HCT116 (cell line): Measurements from ENCODE around the gene TBC1D23. TPM values are rescaled to one million over a fixed set of nuclear protein-coding genes. Genes with fewer than 3 reads are reported as not detected.

Experiments
- ATAC-seq: fragments of 200-7000 bp; cut with Tn5 transposase; 2 replicates; pipeline ENCODE4 v1.9.1; 2020; ENCODE audit warnings: mild to moderate bottlenecking, moderate library complexity
- BruUV-seq: library from RNA; stranded (reverse); fragments of 400-500 nt; replicated peaks from 2 replicates; lab custom pipeline; 2021; lab: Mats Ljungman, UMichigan
- CTCF ChIA-PET: fragments of 300-600 bp; sonication (Branson Sonifier 250); formaldehyde crosslinking; loops from one replicate; lab custom pipeline; 2021; ENCODE audit warnings: antibody characterized with exemption; lab: Charles Lee
- POLR2A ChIA-PET: fragments of 300-600, 350-600 bp; sonication (Branson Sonifier 250); formaldehyde crosslinking; loops from one replicate; lab custom pipeline; 2021; ENCODE audit warnings: antibody characterized with exemption; lab: Charles Lee
- RAD21 ChIA-PET, 2 experiments: fragments of 300-600 bp; sonication (Branson Sonifier 250); formaldehyde crosslinking; loops; one replicate each; lab custom pipeline; 2023; ENCODE audit warnings: low total read pairs in 2 of 2; ENCODE audit not compliant: uncharacterized antibody in 2 of 2, unreplicated experiment in 2 of 2, low non-redundant PET in 1 of 2; lab: Charles Lee
- DNase-seq: peaks from one replicate; pipeline ENCODE4 v3.0.0-alpha.2; 2010; ENCODE audit warnings: low read depth, low spot score
- H2AFZ ChIP-seq: fragments of 200-600 bp; shearing (Covaris generic), sonication (generic); 2 replicates; pipeline ENCODE4 v1.6.1; 2017; ENCODE audit warnings: low read depth, mixed run types, mixed read lengths, antibody characterized with exemption, low read length; ENCODE audit not compliant: poor library complexity, severe bottlenecking
- H3K27ac ChIP-seq: 2 replicates; pipeline ENCODE4 v1.5.1; 2012; ENCODE audit warnings: low read depth, low read length
- H3K27me3 ChIP-seq: fragments of 200-600 bp; sonication (generic); 2 replicates; pipeline ENCODE4 v1.6.1; 2016; ENCODE audit warnings: mixed run types, low read length, mixed read lengths; ENCODE audit not compliant: insufficient read depth
- H3K36me3 ChIP-seq, 2 experiments: fragments of 200-500 bp in 1 of 2; fragments of 200-600 bp in 1 of 2; sonication (Bioruptor generic) in 1 of 2; sonication (generic) in 1 of 2; 2 replicates each; pipeline versions ENCODE4 v1.5.1 to v1.6.1; 2014 to 2016; ENCODE audit warnings: low read length in 2 of 2, inconsistent platforms in 1 of 2, mixed read lengths in 1 of 2, mixed run types in 1 of 2; ENCODE audit not compliant: insufficient read depth in 2 of 2, control insufficient read depth in 1 of 2
- H3K4me1 ChIP-seq, 2 experiments: fragments of 200-600 bp in 1 of 2; sonication (generic) in 1 of 2; 2 replicates each; pipeline versions ENCODE4 v1.5.1 to v1.6.1; 2012 to 2017; ENCODE audit warnings: low read length in 2 of 2, inconsistent platforms in 1 of 2, mild to moderate bottlenecking in 1 of 2, mixed read lengths in 1 of 2, mixed run types in 1 of 2, moderate library complexity in 1 of 2; ENCODE audit not compliant: insufficient read depth in 2 of 2, control insufficient read depth in 1 of 2
- H3K4me2 ChIP-seq: fragments of 200-600 bp; sonication (generic); 2 replicates; pipeline ENCODE4 v1.6.1; 2017; ENCODE audit warnings: mixed run types, low read length, mixed read lengths
- H3K4me3 ChIP-seq, 2 experiments: fragments of 200-600 bp in 1 of 2; sonication (generic) in 1 of 2; replicated peaks in 1 of 2; 2 replicates each; pipeline ENCODE4 v1.5.1; 2011 to 2016; ENCODE audit warnings: low read length in 2 of 2, control low read depth in 1 of 2, low read depth in 1 of 2, mild to moderate bottlenecking in 1 of 2, mixed read lengths in 1 of 2, mixed run types in 1 of 2
- H3K79me2 ChIP-seq: fragments of 200-600 bp; sonication (generic); 2 replicates; pipeline ENCODE4 v1.6.1; 2017; ENCODE audit warnings: mild to moderate bottlenecking, mixed run types, low read length, moderate library complexity, mixed read lengths; ENCODE audit not compliant: insufficient read depth
- H3K9ac ChIP-seq: fragments of 200-600 bp; sonication (generic); 2 replicates; pipeline ENCODE4 v1.6.1; 2016; ENCODE audit warnings: low read length, mixed read lengths
- H3K9me2 ChIP-seq: fragments of 200-600 bp; sonication (generic), shearing (Covaris generic); 2 replicates; pipeline ENCODE4 v1.6.1; 2017; ENCODE audit warnings: mixed run types, mild to moderate bottlenecking, moderate library complexity; ENCODE audit not compliant: insufficient read depth
- H3K9me3 ChIP-seq, 2 experiments: fragments of 200-500 bp in 1 of 2; fragments of 200-600 bp in 1 of 2; sonication (Bioruptor generic) in 1 of 2; sonication (generic) in 1 of 2; 2 replicates each; pipeline ENCODE4 v1.6.1; 2014 to 2017; ENCODE audit warnings: low read length in 2 of 2, mixed read lengths in 2 of 2, inconsistent platforms in 1 of 2, low read depth in 1 of 2, mild to moderate bottlenecking in 1 of 2, mixed run types in 1 of 2, moderate library complexity in 1 of 2; ENCODE audit not compliant: control insufficient read depth in 1 of 2, insufficient read depth in 1 of 2
- H4K20me1 ChIP-seq: fragments of 200-600 bp; sonication (generic), shearing (Covaris generic); 2 replicates; pipeline ENCODE4 v1.6.1; 2017; ENCODE audit warnings: mixed run types, mild to moderate bottlenecking, moderate library complexity; ENCODE audit not compliant: insufficient read depth
- CBX3 ChIP-seq: IDR thresholded peaks from 2 replicates; pipeline ENCODE4 v1.6.1; 2012; ENCODE audit warnings: low read depth
- CEBPB ChIP-seq: IDR thresholded peaks from 2 replicates; pipeline ENCODE4 v1.6.1; 2012; ENCODE audit warnings: low read depth
- ELF1 ChIP-seq: IDR thresholded peaks from 2 replicates; pipeline ENCODE4 v1.6.1; 2012; ENCODE audit warnings: low read depth, borderline replicate concordance
- EZH2 ChIP-seq: fragments of 200-600 bp; sonication (generic); IDR thresholded peaks from 2 replicates; pipeline ENCODE4 v1.6.1; 2017; ENCODE audit warnings: antibody characterized with exemption, mixed run types
- FOSL1 ChIP-seq: IDR thresholded peaks from 2 replicates; pipeline ENCODE4 v1.6.1; 2012; ENCODE audit warnings: low read depth
- JUND ChIP-seq: IDR thresholded peaks from 2 replicates; pipeline ENCODE4 v1.6.1; 2012
- POLR2A ChIP-seq: IDR thresholded peaks from 2 replicates; pipeline ENCODE4 v1.7.0; 2011; ENCODE audit warnings: borderline replicate concordance; ENCODE audit not compliant: insufficient read depth, insufficient read length; ENCODE audit errors: extremely low read depth
- RAD21 ChIP-seq: IDR thresholded peaks from 2 replicates; pipeline ENCODE4 v1.6.1; 2012; ENCODE audit warnings: low read depth, mild to moderate bottlenecking
- SIN3A ChIP-seq: IDR thresholded peaks from 2 replicates; pipeline ENCODE4 v1.6.1; 2012; ENCODE audit warnings: low read depth
- SP1 ChIP-seq: IDR thresholded peaks from 2 replicates; pipeline ENCODE4 v1.6.1; 2012; ENCODE audit warnings: low read depth
- SRF ChIP-seq: IDR thresholded peaks from 2 replicates; pipeline ENCODE4 v1.6.1; 2012; ENCODE audit warnings: low read depth
- YY1 ChIP-seq: IDR thresholded peaks from 2 replicates; pipeline ENCODE4 v1.6.1; 2011; ENCODE audit warnings: low read length, low read depth, moderate library complexity, mild to moderate bottlenecking; ENCODE audit not compliant: insufficient replicate concordance; ENCODE audit errors: extremely low read depth
- ZFX ChIP-seq: fragments of 450-650 bp; IDR thresholded peaks from 2 replicates; pipeline ENCODE4 v1.6.1; 2017
- intact Hi-C: fragments of 100-400 bp; cut with micrococcal nuclease; formaldehyde crosslinking; loops from 2 replicates; pipeline ENCODE4 v1.10.0; 2022
- total RNA-seq: library from RNA; stranded (reverse); gene quantifications from one replicate; pipeline ENCODE4 v1.2.1, GENCODE V29; 2021; ENCODE audit not compliant: unreplicated experiment
- TF ChIP-seq, protein P1 (sequence below): IDR thresholded peaks from 2 replicates; pipeline ENCODE4 v1.6.1; 2012; ENCODE audit warnings: low read depth
- TF ChIP-seq, protein P2 (sequence below): IDR thresholded peaks from 2 replicates; pipeline ENCODE4 v1.6.1; 2012
- TF ChIP-seq, protein P3 (sequence below): IDR thresholded peaks from 2 replicates; pipeline ENCODE4 v1.6.1; 2011; ENCODE audit warnings: mild to moderate bottlenecking, low read length, moderate library complexity; ENCODE audit not compliant: insufficient replicate concordance; ENCODE audit errors: extremely low read depth
- TF ChIP-seq, protein P4 (sequence below), 3 experiments: fragments of 200-600 bp in 1 of 3; sonication (generic) in 1 of 3; IDR thresholded peaks in 2 of 3; conservative IDR thresholded peaks in 1 of 3; 2 replicates each; pipeline ENCODE4 v1.5.1; 2012 to 2017; ENCODE audit warnings: low read depth in 2 of 3, low read length in 2 of 3, antibody characterized with exemption in 1 of 3, borderline replicate concordance in 1 of 3, control low read depth in 1 of 3, mild to moderate bottlenecking in 1 of 3, mixed read lengths in 1 of 3, mixed run types in 1 of 3, moderate library complexity in 1 of 3; ENCODE audit not compliant: insufficient read depth in 1 of 3

The TBC1D23 gene
- total RNA-seq, 1 experiment from 2014 or later, result 21.9 TPM

DNA sequence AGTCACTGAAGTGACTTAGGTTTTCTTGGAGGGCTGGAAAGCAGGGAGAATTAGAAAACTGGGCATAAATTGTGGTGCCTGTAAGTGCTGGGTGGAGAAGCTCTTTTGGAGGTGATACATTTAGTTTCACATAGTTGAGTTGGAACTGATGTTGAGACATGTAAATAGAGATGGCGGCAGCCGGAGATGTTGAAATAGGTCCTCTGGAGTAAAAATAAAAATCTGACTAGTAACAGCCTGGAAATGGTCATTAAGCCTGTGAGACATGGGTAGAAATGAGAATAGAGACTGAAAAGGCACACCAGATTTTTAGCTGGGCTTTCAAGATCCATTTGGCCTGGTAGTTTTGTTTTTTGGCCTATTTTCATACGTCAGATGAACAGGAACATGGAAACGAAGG, 70.9 kb downstream of the TBC1D23 start:
- Histone ChIP-seq H3K9ac (no peak overlapping the region), H3K27ac (no peak overlapping the region), H3K4me3 (no peak overlapping the region), H2AFZ (no peak overlapping the region), H3K4me2 (no peak overlapping the region), H3K4me1 (peaks cover 7 to 18% of the 10 kb centered on the region in 2 experiments), H3K36me3 (no peaks in the 10 kb centered on the region), H3K79me2 (peaks cover 11% of the 10 kb centered on the region; the same call in 1 of the 2 replicates), H3K9me2 (no peaks in the 10 kb centered on the region), H4K20me1 (no peaks in the 10 kb centered on the region), H3K27me3 (no peaks in the 10 kb centered on the region), H3K9me3 (no peaks in the 10 kb centered on the region)
- CTCF ChIA-PET, result no interaction called here
- RAD21 ChIA-PET, result no interaction called here
- TF ChIP-seq CEBPB (no peak), SIN3A (no peak), YY1 (no peak), POLR2A (no peak), JUND (no peak), FOSL1 (no peak), SP1 (no peak), SRF (no peak), RAD21 (no peak), EZH2 (no peak), ELF1 (no peak), ZFX (no peak), CBX3 (no peak)
- TF ChIP-seq, protein P1, sequence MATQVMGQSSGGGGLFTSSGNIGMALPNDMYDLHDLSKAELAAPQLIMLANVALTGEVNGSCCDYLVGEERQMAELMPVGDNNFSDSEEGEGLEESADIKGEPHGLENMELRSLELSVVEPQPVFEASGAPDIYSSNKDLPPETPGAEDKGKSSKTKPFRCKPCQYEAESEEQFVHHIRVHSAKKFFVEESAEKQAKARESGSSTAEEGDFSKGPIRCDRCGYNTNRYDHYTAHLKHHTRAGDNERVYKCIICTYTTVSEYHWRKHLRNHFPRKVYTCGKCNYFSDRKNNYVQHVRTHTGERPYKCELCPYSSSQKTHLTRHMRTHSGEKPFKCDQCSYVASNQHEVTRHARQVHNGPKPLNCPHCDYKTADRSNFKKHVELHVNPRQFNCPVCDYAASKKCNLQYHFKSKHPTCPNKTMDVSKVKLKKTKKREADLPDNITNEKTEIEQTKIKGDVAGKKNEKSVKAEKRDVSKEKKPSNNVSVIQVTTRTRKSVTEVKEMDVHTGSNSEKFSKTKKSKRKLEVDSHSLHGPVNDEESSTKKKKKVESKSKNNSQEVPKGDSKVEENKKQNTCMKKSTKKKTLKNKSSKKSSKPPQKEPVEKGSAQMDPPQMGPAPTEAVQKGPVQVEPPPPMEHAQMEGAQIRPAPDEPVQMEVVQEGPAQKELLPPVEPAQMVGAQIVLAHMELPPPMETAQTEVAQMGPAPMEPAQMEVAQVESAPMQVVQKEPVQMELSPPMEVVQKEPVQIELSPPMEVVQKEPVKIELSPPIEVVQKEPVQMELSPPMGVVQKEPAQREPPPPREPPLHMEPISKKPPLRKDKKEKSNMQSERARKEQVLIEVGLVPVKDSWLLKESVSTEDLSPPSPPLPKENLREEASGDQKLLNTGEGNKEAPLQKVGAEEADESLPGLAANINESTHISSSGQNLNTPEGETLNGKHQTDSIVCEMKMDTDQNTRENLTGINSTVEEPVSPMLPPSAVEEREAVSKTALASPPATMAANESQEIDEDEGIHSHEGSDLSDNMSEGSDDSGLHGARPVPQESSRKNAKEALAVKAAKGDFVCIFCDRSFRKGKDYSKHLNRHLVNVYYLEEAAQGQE, result no peak
- TF ChIP-seq, protein P2, sequence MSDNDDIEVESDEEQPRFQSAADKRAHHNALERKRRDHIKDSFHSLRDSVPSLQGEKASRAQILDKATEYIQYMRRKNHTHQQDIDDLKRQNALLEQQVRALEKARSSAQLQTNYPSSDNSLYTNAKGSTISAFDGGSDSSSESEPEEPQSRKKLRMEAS, result no peak
- TF ChIP-seq, protein P3, sequence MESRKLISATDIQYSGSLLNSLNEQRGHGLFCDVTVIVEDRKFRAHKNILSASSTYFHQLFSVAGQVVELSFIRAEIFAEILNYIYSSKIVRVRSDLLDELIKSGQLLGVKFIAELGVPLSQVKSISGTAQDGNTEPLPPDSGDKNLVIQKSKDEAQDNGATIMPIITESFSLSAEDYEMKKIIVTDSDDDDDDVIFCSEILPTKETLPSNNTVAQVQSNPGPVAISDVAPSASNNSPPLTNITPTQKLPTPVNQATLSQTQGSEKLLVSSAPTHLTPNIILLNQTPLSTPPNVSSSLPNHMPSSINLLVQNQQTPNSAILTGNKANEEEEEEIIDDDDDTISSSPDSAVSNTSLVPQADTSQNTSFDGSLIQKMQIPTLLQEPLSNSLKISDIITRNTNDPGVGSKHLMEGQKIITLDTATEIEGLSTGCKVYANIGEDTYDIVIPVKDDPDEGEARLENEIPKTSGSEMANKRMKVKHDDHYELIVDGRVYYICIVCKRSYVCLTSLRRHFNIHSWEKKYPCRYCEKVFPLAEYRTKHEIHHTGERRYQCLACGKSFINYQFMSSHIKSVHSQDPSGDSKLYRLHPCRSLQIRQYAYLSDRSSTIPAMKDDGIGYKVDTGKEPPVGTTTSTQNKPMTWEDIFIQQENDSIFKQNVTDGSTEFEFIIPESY, result no peak
- TF ChIP-seq, protein P4, sequence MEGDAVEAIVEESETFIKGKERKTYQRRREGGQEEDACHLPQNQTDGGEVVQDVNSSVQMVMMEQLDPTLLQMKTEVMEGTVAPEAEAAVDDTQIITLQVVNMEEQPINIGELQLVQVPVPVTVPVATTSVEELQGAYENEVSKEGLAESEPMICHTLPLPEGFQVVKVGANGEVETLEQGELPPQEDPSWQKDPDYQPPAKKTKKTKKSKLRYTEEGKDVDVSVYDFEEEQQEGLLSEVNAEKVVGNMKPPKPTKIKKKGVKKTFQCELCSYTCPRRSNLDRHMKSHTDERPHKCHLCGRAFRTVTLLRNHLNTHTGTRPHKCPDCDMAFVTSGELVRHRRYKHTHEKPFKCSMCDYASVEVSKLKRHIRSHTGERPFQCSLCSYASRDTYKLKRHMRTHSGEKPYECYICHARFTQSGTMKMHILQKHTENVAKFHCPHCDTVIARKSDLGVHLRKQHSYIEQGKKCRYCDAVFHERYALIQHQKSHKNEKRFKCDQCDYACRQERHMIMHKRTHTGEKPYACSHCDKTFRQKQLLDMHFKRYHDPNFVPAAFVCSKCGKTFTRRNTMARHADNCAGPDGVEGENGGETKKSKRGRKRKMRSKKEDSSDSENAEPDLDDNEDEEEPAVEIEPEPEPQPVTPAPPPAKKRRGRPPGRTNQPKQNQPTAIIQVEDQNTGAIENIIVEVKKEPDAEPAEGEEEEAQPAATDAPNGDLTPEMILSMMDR (IDR thresholded peaks at IDR 0.05 in 2 of 3, conservative IDR thresholded peaks at IDR 0.05 in 1 of 3; ENCODE audit: borderline replicate concordance in 1 of 3, insufficient read depth in 1 of 3, low read depth in 2 of 3, low read length in 2 of 3), result no peak
- POLR2A ChIA-PET, result no interaction called here
- BruUV-seq, result no TSS peak
- ATAC-seq, result no peak
- intact Hi-C loops, result loop anchor here (10.0 kb wide), 1 partner anchor 57 kb away; no protein-coding TSS in a partner anchor
- no peak for DNase-seq
